ENCODE measurements around the gene HMGXB4.

DNA sequence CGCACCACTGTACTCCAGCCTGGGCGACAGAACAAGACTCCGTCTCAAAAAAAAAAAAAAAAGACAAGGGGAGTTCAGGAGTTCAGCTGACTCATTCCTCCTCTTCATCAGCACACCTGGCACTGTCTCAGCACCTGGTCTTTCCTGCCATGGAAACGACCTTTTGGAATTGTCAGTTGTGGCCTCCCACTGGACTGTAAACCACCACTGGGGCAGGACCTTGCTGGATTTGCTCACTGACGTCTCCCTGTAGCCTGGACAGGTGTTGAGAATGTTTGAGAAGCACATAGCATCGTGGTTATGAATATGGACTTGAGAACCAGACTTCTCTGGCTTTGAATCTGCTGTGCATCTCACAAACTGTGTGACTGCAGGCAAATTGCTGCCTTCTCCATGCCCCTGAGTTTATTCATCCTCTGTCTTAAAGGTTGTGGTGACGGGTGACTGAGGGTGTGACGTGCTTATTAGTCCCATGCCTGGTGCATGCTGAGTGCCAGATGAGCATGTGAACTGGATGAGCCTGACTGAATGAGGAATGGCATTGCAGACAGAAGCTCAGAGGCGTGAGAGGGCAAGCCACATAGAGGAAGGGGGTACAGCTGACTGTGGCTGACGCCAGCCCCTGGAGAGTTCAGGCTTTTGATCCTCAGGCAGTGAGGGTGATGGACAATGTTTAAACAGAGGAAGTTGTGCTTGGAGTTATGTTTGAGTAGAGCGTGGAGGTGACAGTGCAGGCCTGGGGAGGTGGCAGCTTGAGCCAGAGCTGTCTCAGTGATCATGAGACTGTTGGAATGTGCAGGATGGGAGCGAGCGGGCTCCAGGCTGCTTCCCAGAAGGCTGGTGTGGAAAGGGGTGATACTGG lies 55.1 kb downstream of the HMGXB4 start:
- TF ChIP-seq, protein P1, sequence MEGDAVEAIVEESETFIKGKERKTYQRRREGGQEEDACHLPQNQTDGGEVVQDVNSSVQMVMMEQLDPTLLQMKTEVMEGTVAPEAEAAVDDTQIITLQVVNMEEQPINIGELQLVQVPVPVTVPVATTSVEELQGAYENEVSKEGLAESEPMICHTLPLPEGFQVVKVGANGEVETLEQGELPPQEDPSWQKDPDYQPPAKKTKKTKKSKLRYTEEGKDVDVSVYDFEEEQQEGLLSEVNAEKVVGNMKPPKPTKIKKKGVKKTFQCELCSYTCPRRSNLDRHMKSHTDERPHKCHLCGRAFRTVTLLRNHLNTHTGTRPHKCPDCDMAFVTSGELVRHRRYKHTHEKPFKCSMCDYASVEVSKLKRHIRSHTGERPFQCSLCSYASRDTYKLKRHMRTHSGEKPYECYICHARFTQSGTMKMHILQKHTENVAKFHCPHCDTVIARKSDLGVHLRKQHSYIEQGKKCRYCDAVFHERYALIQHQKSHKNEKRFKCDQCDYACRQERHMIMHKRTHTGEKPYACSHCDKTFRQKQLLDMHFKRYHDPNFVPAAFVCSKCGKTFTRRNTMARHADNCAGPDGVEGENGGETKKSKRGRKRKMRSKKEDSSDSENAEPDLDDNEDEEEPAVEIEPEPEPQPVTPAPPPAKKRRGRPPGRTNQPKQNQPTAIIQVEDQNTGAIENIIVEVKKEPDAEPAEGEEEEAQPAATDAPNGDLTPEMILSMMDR (IDR thresholded peaks at IDR 0.05) = no peak
- no peak for TF ChIP-seq POLR2A (IDR thresholded peaks at IDR 0.05)
